HCT116 (cell line): ENCODE data around the gene CLDN9.

Experiments
- EZH2 ChIP-seq: fragments of 200-600 bp; sonication (generic); IDR thresholded peaks from 2 replicates; pipeline ENCODE4 v1.6.1; 2017; ENCODE audit warnings: antibody characterized with exemption, mixed run types
- EZH2phosphoT487 ChIP-seq: fragments of 200-600 bp; IDR thresholded peaks from 2 replicates; pipeline ENCODE4 v1.6.1; 2018; ENCODE audit warnings: antibody characterized with exemption, borderline replicate concordance
- MAX ChIP-seq: IDR thresholded peaks from 2 replicates; pipeline ENCODE4 v1.6.1; 2012
- POLR2AphosphoS5 ChIP-seq: IDR thresholded peaks from 2 replicates; pipeline ENCODE4 v1.6.1; 2011; ENCODE audit warnings: mild to moderate bottlenecking, low read depth, low read length, moderate library complexity
- ZNF274 ChIP-seq: fragments of 200-500 bp; sonication (Bioruptor generic); IDR thresholded peaks from 2 replicates; pipeline ENCODE4 v1.6.1; 2014; ENCODE audit warnings: mild to moderate bottlenecking, low read depth, low read length, inconsistent platforms
- TF ChIP-seq, protein P1 (sequence below), 3 experiments: fragments of 200-600 bp in 1 of 3; sonication (generic) in 1 of 3; IDR thresholded peaks in 2 of 3; conservative IDR thresholded peaks in 1 of 3; 2 replicates each; pipeline ENCODE4 v1.5.1; 2012 to 2017; ENCODE audit warnings: low read depth in 2 of 3, low read length in 2 of 3, antibody characterized with exemption in 1 of 3, borderline replicate concordance in 1 of 3, control low read depth in 1 of 3, mild to moderate bottlenecking in 1 of 3, mixed read lengths in 1 of 3, mixed run types in 1 of 3, moderate library complexity in 1 of 3; ENCODE audit not compliant: insufficient read depth in 1 of 3

- TF ChIP-seq, protein P1, sequence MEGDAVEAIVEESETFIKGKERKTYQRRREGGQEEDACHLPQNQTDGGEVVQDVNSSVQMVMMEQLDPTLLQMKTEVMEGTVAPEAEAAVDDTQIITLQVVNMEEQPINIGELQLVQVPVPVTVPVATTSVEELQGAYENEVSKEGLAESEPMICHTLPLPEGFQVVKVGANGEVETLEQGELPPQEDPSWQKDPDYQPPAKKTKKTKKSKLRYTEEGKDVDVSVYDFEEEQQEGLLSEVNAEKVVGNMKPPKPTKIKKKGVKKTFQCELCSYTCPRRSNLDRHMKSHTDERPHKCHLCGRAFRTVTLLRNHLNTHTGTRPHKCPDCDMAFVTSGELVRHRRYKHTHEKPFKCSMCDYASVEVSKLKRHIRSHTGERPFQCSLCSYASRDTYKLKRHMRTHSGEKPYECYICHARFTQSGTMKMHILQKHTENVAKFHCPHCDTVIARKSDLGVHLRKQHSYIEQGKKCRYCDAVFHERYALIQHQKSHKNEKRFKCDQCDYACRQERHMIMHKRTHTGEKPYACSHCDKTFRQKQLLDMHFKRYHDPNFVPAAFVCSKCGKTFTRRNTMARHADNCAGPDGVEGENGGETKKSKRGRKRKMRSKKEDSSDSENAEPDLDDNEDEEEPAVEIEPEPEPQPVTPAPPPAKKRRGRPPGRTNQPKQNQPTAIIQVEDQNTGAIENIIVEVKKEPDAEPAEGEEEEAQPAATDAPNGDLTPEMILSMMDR (IDR thresholded peaks at IDR 0.05 in 2 of 3, conservative IDR thresholded peaks at IDR 0.05 in 1 of 3; ENCODE audit: borderline replicate concordance in 1 of 3, insufficient read depth in 1 of 3, low read depth in 2 of 3, low read length in 2 of 3): no peak
- TF ChIP-seq ZNF274 (no peak), EZH2 (no peak), POLR2AphosphoS5 (no peak), EZH2phosphoT487 (no peak), MAX (no peak)
Observed at GRCh38 chr16:2977440-2977839, 35.3 kb upstream of the CLDN9 start.
